ENCODE results near the gene MIB2.
"Not testable (repeated sequence)": the region's sequence is repeated elsewhere in the genome, so short reads cannot be mapped to it uniquely, and the experiment has no call there.

Gene MIB2

DNA sequence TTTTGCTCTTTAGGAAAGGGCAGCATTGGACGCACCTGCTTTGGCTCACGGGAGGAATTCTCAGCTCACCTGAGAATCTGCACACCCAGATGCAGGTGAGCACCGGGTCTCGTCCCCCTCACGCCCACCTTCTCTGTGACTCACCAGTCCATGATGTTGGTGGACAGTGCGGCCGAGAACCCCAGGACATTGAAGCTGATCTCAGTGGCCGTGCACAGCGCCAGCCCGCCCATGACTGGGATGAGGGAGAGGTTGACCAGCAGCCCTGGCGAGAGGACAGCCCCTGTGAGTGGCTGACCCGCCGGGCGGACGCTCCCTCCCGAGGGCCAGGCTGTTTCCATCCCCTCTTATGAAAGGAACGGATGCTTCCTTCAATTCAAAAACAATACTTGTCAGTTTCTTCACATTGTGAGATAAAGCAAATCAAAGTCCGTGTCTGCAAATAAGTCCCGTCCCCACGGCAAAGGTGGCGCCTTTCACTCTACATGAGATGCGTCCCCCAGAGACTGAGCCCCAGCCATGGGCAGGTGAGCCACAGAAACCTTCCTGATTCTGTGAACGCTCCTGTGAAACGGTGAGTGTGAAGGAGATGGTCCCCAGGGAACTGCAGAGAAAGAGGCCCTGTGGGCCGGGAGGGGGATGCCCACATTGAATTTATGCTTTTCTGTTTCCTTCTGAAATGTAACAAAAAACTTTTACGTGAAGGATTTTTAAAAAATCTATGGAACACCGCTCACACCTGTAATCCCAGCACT lies 56.2 kb downstream of the MIB2 start:
- Histone ChIP-seq H3K27ac (no peak overlapping the region), H3K4me3 (no peak overlapping the region)

GRCh38 chr1:1672181-1672965 lies 57.1 kb downstream of the MIB2 start:
- no peak overlapping the region for H3K4me3 ChIP-seq
- no peak overlapping the region for H3K27ac ChIP-seq

GRCh38 chr1:1674806-1675205 lies 59.5 kb downstream of the MIB2 start:
- not testable (repeated sequence) for H3K27ac ChIP-seq, H3K4me3 ChIP-seq

GRCh38 chr1:1675218-1675617 lies 59.9 kb downstream of the MIB2 start:
- H3K27ac ChIP-seq, H3K4me3 ChIP-seq: not testable (repeated sequence)

GRCh38 chr1:1676087-1676486 lies 60.8 kb downstream of the MIB2 start:
- H3K4me3 ChIP-seq, H3K27ac ChIP-seq: not testable (repeated sequence)

- Histone ChIP-seq H3K27ac (peak overlapping the region in 14 of 21 experiments; percentile 6 to 77 (median 54)), H3K4me3 (peak overlapping the region in 1 of 7 experiments; percentile 3)
Observed at GRCh38 chr1:1677718-1678580, 62.6 kb downstream of the MIB2 start.

DNA sequence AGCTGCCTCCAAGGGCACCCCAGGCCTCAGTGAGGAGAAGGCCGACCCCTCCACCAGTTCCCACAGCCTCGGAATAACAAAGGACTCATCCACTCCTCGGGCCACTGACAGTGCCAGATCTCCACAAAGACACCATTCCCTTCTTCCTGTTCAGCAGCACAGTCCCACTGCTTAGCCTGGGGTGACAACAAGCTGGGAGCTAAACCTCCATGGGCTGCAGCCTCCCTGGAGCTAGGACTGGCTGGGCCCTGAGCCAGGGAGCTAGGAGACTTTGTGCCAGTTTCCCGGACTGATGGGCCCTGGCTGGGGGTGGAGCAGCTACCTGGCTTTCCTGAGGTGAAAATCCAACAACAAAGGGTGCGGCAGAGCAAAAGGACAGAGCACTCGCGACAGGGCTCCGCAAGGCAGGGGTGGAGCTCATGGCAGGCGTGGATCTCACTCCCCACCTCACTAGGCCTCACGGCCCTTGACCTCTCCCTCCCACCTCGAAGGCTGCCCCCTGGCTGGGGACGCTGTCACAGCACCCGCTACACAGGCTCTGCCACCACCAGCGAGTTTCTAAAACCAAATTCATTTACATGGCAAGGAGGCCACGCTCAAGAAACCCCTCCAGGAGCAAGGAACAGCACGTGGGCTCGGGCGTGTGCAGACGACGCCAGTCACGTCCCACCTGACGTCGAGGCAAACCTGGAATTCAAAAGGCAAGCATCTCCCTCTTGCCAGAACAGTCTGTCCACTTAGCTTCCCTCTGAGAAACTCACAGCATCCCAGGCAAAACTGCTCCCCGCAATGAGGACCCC lies 63.5 kb downstream of the MIB2 start:
- no peak overlapping the region for H3K4me3 ChIP-seq
- H3K27ac ChIP-seq: peak overlapping the region in 14 of 21 experiments; percentile 6 to 77 (median 62)
